ENCODE measurements around the gene PHLDB2. TPM values are rescaled to one million over a fixed set of nuclear protein-coding genes. Genes with fewer than 3 reads are reported as not detected.

Gene PHLDB2
- total and polyA plus RNA-seq, 2 of the 8 experiments (the other 6 are each of a cell fraction or from before 2014, with no cell fraction given) = 5.8 to 22.6 TPM

- Histone ChIP-seq H4K20me1 (replicated peaks in 1 of 2; ENCODE audit: control insufficient read depth in 1 of 2, insufficient read depth in 2 of 2, low read length in 2 of 2) (no peaks in the 10 kb centered on the region), H4K91ac (replicated peaks; ENCODE audit: insufficient read length, low read length) (no peak overlapping the region), H3K27ac (ENCODE audit: low read depth, low read length) (no peak overlapping the region), H3K36me3 (ENCODE audit: control insufficient read depth in 2 of 4, insufficient read depth in 4 of 4, low read length in 3 of 4) (no peaks in the 10 kb centered on the region), H3K56ac (replicated peaks; ENCODE audit: insufficient read length, low read depth, low read length) (no peak overlapping the region), H3K9me3 (ENCODE audit: insufficient read depth in 2 of 2, low read depth in 1 of 2, low read length in 1 of 2) (no peaks in the 10 kb centered on the region), H3K4me1 (replicated peaks in 1 of 4; ENCODE audit: control insufficient read depth in 3 of 4, insufficient read depth in 4 of 4, low read length in 3 of 4) (no peaks in the 10 kb centered on the region), H3K23ac (ENCODE audit: insufficient read length) (no peak overlapping the region), H2BK20ac (ENCODE audit: low read length) (no peak overlapping the region), H2BK5ac (ENCODE audit: low read depth, low read length) (no peak overlapping the region), H3K9ac (replicated peaks in 1 of 4; ENCODE audit: extremely low read depth in 1 of 4, low read depth in 3 of 4, low read length in 3 of 4) (no peak overlapping the region), H2BK15ac (ENCODE audit: low read length) (no peak overlapping the region), H2AK5ac (ENCODE audit: low read depth, low read length) (no peak overlapping the region), H3K14ac (ENCODE audit: insufficient read length) (no peak overlapping the region), H4K5ac (ENCODE audit: insufficient read length, low read depth, low read length) (no peak overlapping the region), H4K8ac (ENCODE audit: extremely low read depth, insufficient read depth, low read length) (no peak overlapping the region), H2BK120ac (replicated peaks; ENCODE audit: low read depth, low read length) (no peak overlapping the region), H3K4me3 (ENCODE audit: extremely low read depth in 1 of 4, insufficient read depth in 2 of 4, low read depth in 3 of 4, low read length in 4 of 4) (no peak overlapping the region), H3K27me3 (replicated peaks in 1 of 4; ENCODE audit: control insufficient read depth in 3 of 4, extremely low read depth in 1 of 4, insufficient read depth in 3 of 4, low read length in 3 of 4) (peaks cover 0 to 4% (median 0%) of the 10 kb centered on the region in 4 experiments; a peak in 1 of 7 replicates), H3K4me2 (ENCODE audit: insufficient read depth in 1 of 2, low read depth in 2 of 2, low read length in 2 of 2) (no peak overlapping the region), H3K79me1 (ENCODE audit: low read depth, low read length) (no peaks in the 10 kb centered on the region), H2AFZ (ENCODE audit: low read length) (no peak overlapping the region), H3K79me2 (ENCODE audit: control insufficient read depth in 1 of 2, insufficient read depth in 2 of 2, low read length in 2 of 2) (no peaks in the 10 kb centered on the region), H3K4ac (replicated peaks; ENCODE audit: insufficient read length, low read depth, low read length) (no peak overlapping the region), H3K18ac (ENCODE audit: extremely low read depth, low read length) (no peak overlapping the region), H2BK12ac (ENCODE audit: low read depth, low read length) (no peak overlapping the region), H3K23me2 (ENCODE audit: low read depth, low read length) (no peaks in the 10 kb centered on the region; the same call in 1 of the 2 replicates)
- ChIA-PET CTCF (ENCODE audit: partially characterized antibody) (no interaction called here), POLR2A (ENCODE audit: partially characterized antibody) (interaction anchor here (1.5 kb wide), 1 partner anchor 113 kb away, joined by 3 read pairs; no protein-coding TSS in a partner anchor)
- FAIRE-seq (no peak), DNase-seq (ENCODE audit: low read depth in 1 of 2, low spot score in 2 of 2) (no peak)
- TF ChIP-seq ASH2L (IDR thresholded peaks at IDR 0.05; ENCODE audit: low read length) = no peak
- no peak for TF ChIP-seq CHD1 (IDR thresholded peaks at IDR 0.05; ENCODE audit: low read depth, low read length)
- TF ChIP-seq SP4 (IDR thresholded peaks at IDR 0.05; ENCODE audit: low read length) = no peak
- no peak for TF ChIP-seq TAF1 (IDR thresholded peaks at IDR 0.05; ENCODE audit: low read depth, low read length)
- TF ChIP-seq RBBP5 (IDR thresholded peaks at IDR 0.05; ENCODE audit: borderline replicate concordance, low read depth, low read length) = no peak
- TF ChIP-seq RFX5 (IDR thresholded peaks at IDR 0.05; ENCODE audit: borderline replicate concordance, low read depth, low read length) = no peak
- no peak for TF ChIP-seq EGR1 (IDR thresholded peaks at IDR 0.05; ENCODE audit: borderline replicate concordance, low read depth, low read length)
- no peak for TF ChIP-seq BACH1 (IDR thresholded peaks at IDR 0.05; ENCODE audit: low read length)
- TF ChIP-seq BRCA1 (IDR thresholded peaks at IDR 0.05; ENCODE audit: low read depth, low read length) = no peak
- TF ChIP-seq CEBPB (IDR thresholded peaks at IDR 0.05; ENCODE audit: low read depth, low read length) = no peak
- TF ChIP-seq, protein P1, sequence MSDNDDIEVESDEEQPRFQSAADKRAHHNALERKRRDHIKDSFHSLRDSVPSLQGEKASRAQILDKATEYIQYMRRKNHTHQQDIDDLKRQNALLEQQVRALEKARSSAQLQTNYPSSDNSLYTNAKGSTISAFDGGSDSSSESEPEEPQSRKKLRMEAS (IDR thresholded peaks at IDR 0.05) = no peak
- no peak for TF ChIP-seq GABPA (IDR thresholded peaks at IDR 0.05; ENCODE audit: borderline replicate concordance, insufficient read depth, low read length)
- TF ChIP-seq, protein P2, sequence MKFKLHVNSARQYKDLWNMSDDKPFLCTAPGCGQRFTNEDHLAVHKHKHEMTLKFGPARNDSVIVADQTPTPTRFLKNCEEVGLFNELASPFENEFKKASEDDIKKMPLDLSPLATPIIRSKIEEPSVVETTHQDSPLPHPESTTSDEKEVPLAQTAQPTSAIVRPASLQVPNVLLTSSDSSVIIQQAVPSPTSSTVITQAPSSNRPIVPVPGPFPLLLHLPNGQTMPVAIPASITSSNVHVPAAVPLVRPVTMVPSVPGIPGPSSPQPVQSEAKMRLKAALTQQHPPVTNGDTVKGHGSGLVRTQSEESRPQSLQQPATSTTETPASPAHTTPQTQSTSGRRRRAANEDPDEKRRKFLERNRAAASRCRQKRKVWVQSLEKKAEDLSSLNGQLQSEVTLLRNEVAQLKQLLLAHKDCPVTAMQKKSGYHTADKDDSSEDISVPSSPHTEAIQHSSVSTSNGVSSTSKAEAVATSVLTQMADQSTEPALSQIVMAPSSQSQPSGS (IDR thresholded peaks at IDR 0.05; ENCODE audit: low read length) = no peak
- 82% methylated on average over 3 of the region's 3 CpGs; no CpG with 5 or more reads in 1 of the 2 experiments for WGBS, 2 experiments (ENCODE audit: extremely low coverage in 1 of 2, insufficient coverage in 1 of 2, insufficient read length in 1 of 2, insufficient replicate concordance in 2 of 2, low coverage in 1 of 2, low lambda C conversion rate in 2 of 2, missing lambda C conversion rate in 1 of 2)
Measured at GRCh38 chr3:111852540-111852939, 6.5 kb upstream of the PHLDB2 start.

Data from H1 (cell line).